HG03139 (cell line): Measurements from ENCODE around the gene PRSS12.
"Not testable (repeated sequence)": the region's sequence is repeated elsewhere in the genome, so short reads cannot be mapped to it uniquely, and the experiment has no call there.

Experiments used
- ATAC-seq: cut with Tn5 transposase; IDR thresholded peaks from one replicate; pipeline ENCODE4 v1.9.1; 2021; ENCODE audit not compliant: unreplicated experiment

PRSS12 gene

DNA sequence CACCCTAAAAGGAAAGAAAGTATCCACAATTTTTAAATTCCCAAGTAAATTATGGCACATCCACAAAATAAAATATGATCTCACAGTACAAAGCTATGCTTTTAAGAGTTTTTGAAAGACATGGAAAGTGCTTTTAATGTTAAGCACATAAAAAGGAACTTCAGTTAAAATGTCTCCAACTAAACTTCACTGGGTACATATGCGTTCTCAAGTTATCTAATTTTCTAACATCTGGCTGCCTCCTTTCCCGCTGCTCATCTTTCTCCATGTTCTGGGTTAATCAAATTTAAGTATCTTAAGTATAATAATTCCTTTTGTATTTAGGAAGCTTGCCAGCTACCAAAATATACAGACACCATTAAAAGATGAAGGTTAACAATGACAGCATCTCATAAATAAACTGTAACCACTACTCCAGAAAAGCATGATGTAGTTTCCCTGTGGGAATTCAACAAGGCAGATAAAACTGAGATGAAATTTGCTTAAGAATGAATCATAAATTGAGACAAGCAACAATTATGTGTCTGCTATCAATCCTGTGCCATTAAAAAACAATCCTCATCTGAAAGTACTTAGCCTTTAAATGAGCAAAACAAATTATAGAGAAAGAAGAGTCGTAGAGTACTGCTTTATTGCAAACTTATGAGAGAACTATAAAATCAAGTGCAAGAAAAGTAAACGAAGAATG lies 25.1 kb downstream of the PRSS12 start:
- no peak for ATAC-seq

DNA sequence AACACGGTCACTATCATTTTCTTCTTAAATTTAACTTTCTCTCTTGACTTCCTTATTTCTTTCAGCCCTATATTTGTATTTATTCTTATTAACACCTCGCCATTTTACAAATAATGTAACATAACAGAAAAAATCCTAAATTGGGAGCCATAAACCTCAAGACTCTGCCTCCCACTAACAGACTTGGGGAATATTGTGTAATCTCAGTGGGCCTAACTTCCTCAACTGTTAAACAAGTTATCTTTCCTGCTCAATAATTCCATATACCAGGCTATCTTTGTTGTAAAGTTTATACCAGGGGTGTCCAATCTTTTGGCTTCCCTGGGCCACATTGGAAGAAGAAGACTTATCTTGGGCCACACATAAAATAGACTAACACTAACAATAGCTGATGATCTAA lies 26.2 kb downstream of the PRSS12 start:
- no peak for ATAC-seq

DNA sequence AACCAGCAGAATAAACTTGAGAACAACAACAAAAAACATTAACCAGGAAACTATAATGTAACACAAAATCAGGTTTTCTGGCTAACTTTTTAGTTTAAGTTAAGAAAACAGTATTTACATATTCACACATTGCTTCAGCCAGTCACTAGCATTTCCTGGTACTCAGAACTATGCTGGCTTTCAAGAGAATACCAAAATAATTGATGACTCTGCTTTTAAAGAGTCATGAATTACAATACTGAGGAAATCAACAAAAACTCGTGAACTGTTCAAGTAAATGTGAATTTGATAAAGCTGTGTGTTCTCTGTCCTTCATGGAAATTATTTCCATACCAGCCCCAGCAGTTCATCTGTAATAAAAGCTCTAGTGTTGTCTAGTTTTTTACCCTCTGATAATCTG lies 27.4 kb downstream of the PRSS12 start:
- no peak for ATAC-seq

DNA sequence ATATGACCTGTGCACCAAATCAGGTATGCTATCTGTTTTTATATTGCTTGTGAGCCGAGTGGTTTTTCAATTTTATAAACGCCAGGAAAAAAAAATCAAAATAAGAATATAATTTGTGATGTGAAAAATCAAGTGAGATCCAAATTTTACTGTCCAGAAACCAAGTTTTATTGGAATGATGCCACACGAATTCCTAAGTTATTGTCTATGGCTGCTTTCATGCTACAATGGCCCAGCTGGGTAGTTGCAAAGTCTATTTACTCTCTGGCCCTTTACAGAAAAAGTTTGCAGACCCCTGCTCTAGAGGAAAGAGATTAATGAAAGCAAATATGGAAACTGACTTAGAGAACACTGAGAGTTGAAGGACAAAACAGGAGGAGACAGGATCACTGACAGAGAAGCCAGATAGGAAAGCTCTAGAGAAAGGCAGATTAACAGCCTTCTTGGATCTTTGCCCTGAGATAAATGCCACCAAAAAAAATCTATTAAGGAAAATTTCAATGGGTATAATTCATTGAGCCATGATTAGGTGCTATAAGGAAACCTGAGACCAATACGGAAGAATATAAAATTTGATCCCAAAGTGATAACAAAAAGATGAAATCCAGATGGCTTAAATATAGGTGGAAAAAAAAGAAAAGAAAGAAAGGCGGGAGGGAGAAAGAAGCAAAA lies 29.8 kb downstream of the PRSS12 start:
- ATAC-seq = no peak

DNA sequence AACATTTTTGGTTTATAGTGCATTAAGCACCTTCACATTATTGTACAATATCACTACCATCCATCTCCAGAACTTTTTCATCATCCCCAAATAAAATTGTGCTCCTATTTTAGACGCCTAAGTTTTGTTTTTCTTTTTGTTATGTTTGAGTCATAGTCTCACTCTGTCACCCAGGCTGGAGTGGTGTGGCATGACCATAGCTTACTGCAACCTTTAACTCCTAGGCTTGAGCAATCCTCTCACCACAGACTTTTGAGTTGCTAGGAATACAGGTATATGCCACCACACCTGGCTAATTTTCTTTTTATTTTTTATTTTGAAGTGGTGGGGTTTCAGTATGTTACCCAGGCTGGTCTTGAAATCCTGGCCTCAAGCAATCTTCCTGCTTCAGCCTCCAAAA lies 33.9 kb downstream of the PRSS12 start:
- no peak for ATAC-seq

DNA sequence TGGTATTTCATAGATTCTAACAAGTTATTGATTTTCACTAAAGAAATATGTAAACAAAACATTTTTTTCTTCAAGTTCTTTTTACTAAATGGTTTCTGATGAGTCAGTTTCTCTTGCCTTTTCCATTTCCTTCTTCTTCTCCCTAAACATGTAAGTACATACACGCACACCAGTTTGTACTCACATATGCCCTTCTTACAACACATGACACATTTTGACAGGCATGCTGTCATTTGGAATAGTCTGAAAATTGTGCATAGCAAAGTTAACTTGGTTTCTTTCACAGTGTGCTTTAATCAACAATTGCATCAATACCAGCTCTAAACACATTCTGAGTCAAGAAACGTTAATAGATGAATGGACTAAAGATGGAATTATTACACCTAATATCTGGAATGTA lies 35.1 kb downstream of the PRSS12 start:
- no peak for ATAC-seq

DNA sequence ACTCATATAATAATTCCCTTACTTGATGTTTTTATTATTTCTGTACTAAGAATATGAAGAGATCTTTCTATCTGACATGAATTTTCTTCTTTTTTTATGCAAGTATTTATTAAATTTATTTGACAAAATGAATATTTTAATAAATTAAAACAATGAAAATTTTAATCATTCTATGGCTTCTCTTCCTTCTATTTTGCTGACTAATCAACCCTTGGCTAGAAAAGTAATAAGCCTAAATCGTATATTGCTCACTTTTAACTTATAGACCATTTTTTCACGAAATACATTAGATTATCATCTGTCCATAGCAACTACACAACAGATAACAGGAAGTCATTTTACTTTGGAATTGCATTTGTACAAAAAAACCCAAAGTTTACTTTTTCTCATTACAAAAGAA lies 38.6 kb downstream of the PRSS12 start:
- no peak for ATAC-seq

DNA sequence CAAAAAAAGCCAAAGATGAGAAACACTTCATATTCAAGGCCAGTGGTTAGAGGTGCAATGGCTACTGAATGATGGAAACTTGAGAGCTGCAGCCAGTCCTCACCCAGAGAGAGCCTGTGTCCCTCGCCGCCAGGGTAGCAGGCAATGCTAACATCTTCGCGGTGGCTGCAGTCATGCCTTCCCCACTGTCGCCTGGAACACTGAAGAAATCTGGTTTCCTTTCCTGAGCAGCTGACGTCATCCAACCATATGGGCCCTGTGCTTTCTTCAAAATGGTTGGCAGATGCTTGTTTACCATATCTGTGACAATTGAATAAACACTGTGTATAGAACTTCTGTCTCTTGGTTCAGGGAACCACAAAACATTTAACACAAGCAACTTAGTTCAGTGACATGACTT lies 39.7 kb downstream of the PRSS12 start:
- no peak for ATAC-seq

DNA sequence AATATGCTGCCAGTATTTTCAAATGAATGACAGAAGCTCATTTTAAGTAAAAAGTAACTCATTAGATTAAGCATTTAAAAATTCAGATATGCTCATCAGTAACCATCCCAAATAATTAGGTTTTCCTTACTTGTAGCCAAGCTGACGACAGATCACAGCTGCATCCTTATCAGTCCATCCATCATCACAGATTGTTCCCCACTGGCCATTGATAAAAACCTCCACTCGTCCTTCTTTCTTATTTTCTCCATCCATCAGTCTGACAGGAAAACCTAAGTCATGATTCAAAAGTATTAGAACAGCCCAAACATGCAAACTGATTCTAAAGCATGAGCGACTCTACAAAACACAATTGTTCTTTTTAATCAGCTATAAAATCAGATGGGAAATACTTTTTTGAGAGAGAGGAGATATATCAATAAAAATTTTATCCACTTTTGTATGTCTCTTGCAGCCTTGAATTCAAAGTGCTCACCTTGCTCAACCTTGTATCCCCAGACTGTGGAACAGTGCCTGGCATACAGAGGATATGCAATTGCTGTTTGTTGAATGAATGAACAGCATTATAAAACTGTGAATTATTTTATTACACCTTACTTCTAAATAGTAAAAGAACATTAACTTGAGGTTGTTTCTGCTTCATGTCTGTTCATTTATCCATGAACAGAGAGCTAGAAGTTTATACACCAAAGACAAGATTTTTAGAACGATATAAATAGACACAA lies 44.3 kb downstream of the PRSS12 start:
- no peak for ATAC-seq

DNA sequence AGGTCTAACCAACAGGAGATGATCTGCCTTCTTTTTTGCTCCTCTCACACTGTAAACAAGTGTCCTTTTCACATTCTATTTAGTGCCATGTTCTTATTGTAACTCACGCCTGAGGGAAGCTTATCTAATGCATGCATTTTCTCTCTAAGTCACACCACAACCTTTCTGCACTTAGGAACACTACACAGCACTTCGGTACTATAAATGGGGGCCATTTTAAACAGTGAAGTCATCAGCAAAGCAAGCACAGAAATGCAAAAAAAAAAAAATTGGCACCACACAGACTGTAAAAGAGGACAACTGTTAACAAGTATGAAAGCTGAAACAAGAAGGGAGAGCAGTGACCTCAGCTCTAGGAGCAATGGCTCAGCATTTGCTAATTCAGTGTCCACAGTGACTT lies 45.2 kb downstream of the PRSS12 start:
- ATAC-seq = no peak

DNA sequence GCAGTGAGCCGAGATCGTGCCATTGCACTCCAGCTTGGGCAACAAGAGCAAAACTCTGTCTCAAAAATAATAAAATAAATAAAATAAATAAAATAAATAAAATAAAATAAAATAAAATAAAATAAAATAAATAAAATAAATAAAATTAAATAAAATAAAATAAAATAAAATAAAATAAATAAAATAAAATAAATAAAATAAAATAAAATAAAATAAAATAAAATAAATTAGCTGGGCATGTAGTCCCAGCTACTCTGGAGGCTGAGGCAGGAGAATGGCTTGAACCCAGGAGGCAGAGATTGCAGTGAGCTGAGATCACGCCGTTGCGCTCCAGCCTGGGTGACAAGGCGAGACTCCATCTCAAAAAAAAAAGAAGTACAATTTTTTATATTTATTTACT lies 53.2 kb downstream of the PRSS12 start:
- ATAC-seq = not testable (repeated sequence)

DNA sequence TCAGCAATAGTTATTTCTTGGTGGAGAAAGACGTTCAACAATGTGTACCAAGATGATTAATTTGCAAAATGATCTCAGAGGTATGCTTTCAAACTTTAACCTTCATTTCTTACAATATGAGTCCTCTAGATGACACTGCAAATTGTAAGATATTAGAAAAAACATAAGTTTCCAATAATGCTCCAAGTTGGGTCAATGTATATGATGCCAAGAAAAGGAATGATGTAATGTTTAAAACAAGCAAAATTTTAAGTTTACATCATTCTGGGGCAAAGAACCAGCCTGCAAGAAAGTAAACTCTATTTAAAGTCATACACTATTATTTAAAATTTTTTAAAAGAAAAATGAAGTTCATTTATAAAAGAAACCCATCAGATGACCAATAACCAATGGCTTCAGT lies 56.1 kb downstream of the PRSS12 start:
- ATAC-seq = no peak

DNA sequence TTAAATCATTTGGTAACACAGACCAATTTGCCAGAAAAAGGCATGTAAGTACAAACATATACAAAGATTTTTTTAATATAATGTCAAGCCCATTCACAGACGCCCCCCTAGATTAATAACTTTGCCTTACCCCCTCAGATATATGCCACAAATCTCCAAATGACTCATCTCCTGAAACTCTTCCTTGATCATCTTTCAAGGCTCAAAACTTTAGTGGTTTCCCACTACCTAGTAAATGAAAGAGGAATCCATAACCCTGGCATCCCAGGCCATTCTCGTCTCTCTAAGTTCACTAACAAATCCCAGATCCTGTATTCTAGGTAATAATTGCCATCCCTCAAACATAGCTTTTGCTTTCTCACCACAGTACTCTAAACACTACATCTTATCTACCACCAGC lies 61.9 kb downstream of the PRSS12 start:
- no peak for ATAC-seq

DNA sequence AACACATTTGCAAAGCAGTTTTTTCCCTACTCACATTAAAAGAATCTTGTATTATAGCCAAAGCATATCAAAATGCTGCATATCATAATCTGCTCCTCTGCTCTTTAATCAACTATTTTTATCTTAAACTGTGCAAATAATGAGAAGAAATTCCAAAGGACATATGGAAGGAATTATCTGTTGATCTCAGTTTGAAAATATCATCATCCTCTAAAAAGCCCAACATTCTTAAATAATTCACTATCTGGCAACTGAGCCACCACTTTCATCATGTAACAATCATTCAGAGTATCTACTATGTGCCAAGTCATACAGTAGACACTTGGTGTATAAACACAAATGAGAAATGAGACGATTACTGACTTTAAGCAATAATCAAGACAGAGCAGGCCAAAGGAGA lies 63.0 kb downstream of the PRSS12 start:
- no peak for ATAC-seq

DNA sequence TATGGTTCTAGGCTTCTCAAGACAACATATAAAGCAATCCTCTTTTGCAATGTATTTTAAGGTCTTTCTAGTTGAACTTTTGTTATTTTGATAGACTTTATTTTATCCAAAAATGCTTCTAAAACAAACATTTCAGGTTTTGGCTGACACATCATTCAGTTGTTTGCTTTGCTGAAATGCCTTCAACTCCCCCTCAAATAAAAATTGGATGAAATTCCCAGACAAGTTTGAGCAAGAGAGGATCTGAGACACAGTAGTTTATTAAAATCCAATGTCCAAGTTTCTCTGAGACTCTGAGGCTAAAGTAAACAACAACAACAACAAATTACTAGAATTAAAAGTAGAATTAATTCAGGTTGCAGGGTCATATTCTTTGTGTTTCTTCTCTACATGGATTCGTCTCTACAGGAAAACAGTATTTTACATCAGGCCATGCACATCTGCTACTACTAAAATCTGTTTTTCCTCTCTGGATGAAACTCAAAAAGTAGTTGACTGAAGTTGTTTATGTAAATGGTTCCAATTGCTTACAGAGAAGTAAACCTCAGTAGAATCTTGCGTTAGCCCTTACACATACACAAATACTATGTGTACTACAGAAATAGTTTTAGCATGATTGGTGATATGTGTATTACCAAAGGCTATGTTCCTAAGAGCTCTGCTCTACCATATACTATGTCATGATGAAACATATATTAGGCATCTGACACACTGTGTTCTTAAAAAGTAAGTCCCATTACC lies 64.9 kb downstream of the PRSS12 start:
- no peak for ATAC-seq

DNA sequence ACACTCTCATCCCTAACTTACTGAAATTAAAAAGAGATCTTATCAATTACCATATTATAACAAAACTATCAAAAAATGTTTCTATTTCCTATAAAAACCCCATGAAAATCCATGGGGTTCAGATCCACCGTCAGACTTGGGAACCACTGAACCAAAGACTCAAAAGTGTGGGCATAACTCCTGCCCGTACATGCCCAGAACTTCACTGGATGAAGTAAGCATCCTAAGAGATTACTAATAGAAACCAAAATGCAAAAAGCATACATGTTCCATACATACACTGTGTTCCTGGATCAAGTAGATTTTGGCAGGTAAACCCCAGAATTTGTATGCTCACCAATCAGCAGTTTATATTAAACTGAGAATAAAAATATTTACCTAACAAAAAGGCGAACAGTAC lies 66.1 kb downstream of the PRSS12 start:
- no peak for ATAC-seq

DNA sequence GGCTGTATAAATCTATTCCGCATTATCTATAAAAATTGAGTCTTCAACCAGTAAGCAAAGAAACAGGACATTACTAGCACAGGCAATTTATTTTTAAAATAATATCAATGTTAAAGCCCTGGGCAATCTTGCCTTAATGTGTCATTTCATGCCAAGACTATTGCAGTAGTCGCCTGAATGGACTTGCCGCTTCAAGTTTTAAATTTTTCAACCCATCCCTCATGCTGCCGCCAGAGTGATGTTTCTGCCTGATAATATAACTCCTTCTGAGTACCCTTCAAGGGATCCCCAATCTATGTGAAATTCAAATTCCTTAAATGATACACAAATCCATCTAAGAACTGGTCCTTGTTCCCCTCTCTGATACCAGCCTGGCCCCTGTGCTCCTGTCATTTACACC lies 66.9 kb downstream of the PRSS12 start:
- no peak for ATAC-seq

DNA sequence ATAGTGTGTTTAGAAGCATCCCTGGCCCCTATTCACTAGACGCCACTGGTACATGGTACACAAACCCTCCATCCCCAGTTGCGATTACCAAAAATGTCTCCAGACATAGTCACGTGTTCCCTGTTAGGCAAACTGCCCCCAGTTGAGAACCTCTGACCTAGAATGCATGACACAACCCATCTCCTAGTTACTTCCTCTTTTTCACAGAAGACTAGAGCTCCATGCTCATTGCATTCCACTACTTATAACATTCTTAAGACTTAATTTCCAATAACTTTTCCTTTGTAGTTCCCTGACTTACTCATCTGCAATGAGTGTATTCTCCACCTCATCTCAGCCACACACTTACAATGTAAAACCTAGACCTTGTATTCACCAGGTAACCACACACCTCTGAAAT lies 68.6 kb downstream of the PRSS12 start:
- peak; percentile 43 for ATAC-seq

DNA sequence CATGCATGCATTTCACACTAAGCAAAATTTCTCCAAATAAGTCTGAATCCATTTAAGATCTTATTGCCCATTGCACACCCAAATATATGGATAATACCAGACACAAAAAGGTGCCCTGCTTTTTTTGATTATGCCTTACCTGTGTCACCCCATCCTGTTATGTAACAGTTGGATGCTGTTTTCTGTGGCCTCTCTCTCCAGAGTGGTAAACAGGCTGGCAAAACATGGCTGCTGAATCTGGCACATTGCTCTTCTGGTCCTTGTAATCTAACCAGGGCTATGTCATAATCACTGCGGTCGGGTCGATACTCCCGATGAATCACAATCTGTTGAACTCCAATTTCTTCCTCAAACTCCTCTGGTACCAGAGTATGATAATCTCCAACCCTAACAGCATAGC lies 70.1 kb downstream of the PRSS12 start:
- ATAC-seq = no peak

DNA sequence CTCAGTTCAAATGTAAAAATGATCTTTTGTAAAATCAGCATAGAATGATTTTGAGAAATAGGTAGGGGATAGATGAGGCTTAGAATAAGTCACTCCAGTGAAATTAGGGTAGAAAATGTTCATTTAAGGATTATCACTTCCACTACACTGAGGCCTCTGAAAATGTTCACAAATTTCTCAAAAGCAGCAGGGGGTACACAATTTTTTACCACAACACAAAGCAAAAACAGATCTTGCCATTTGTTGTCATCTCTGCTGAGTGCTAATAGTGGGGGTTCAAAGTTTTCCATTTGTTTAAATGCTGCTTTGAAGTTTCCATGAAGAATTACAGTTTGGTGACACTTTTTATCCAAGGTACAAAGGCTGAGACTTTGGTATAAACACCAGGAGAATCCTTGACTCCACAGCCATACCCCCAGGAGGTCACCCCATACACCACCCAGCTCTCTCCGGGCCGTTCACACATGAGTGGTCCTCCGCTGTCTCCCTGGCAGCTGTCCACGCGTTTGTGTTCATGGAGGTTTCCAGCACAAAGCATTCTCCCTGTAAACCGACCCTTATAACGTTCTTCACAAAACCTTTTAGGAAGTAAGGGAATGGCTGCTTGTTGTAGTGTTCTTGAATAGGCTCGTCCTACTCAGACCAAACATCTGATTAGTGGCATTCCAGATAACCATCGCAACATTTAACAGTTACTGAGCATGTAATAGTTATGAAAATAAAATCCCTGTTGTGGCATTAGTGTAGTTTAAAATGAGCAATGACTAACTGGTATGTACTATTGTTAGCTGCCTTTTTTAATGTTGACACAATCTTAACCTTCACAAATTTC lies 71.0 kb downstream of the PRSS12 start:
- no peak for ATAC-seq
